Fibroblast of lung (primary cell): ENCODE results near the gene NUMBL.

Experiments
- EZH2 ChIP-seq: IDR thresholded peaks from 2 replicates; pipeline ENCODE4 v1.5.1; 2012; ENCODE audit warnings: low read length, control low read depth, mild to moderate bottlenecking; ENCODE audit errors: missing control alignments
- TF ChIP-seq, protein P1 (sequence below), 2 donors: IDR thresholded peaks in 1 of 2; conservative IDR thresholded peaks in 1 of 2; 1 replicate in 1 of 2; 2 replicates in 1 of 2; pipeline ENCODE4 v1.5.1; 2011 to 2012; ENCODE audit warnings: low read length in 2 of 2, control low read depth in 1 of 2, inconsistent platforms in 1 of 2, low read depth in 1 of 2, mild to moderate bottlenecking in 1 of 2

DNA sequence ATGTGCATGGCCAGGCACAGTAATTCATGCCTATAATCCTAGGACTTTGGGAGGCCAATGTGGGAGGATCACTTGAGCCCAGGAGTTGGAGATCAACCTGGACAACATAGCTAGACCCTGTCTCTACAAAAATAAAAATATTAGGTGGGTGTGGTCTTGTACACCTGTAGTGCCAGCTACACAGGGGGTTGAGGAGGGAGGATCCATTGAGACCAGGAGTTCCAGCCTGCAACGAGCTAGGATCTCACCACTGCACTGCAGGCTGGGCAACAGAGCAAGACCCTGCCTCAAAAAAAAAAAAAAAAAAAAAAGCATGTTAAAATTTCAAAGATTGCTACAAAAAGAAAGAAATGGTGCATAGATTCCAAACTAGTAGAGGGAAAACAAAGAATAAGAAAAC lies 52.1 kb downstream of the NUMBL start:
- TF ChIP-seq, protein P1, sequence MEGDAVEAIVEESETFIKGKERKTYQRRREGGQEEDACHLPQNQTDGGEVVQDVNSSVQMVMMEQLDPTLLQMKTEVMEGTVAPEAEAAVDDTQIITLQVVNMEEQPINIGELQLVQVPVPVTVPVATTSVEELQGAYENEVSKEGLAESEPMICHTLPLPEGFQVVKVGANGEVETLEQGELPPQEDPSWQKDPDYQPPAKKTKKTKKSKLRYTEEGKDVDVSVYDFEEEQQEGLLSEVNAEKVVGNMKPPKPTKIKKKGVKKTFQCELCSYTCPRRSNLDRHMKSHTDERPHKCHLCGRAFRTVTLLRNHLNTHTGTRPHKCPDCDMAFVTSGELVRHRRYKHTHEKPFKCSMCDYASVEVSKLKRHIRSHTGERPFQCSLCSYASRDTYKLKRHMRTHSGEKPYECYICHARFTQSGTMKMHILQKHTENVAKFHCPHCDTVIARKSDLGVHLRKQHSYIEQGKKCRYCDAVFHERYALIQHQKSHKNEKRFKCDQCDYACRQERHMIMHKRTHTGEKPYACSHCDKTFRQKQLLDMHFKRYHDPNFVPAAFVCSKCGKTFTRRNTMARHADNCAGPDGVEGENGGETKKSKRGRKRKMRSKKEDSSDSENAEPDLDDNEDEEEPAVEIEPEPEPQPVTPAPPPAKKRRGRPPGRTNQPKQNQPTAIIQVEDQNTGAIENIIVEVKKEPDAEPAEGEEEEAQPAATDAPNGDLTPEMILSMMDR (conservative IDR thresholded peaks at IDR 0.05 in 1 of 2, IDR thresholded peaks at IDR 0.05 in 1 of 2; ENCODE audit: low read depth in 1 of 2, low read length in 2 of 2), result no peak
- TF ChIP-seq EZH2, result no peak
